ENCODE data around the gene EIF1B.

DNA sequence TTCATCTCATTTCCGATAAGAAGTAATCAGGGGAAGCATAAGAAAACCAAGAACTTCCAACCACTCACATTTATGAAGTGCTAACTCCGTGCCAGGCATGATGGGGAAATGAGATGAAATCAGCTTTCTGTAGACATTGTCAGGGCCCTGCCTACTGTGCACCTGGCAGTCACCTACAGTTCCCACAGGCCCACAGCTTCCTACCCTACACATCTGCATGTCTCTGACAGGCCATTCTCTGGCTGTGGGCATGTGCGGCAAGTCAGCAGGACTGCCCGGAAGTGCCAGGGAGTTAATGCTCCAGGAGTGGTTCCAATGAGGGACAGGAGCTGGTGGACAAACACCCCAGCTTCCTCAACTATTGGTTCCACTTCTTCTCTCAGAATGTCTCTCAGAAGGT lies 24.3 kb downstream of the EIF1B start:
- no peak for TF ChIP-seq CTCF (IDR thresholded peaks at IDR 0.05)
- no peak for TF ChIP-seq POLR2A (IDR thresholded peaks at IDR 0.05)
